Stimulated activated CD8-positive, alpha-beta memory T cell treated with anti-CD3 and anti-CD28 coated beads, Interleukin-7, amount 100 ng/mL, for 4 hours (primary cell): ENCODE results near the gene AMIGO3.
A peak's percentile ranks its signal among the peaks of the same experiment; 100 is the strongest.
"Not testable (repeated sequence)": the region's sequence is repeated elsewhere in the genome, so short reads cannot be mapped to it uniquely, and the experiment has no call there.

Experiments used
- DNase-seq, 2 donors: peaks; one replicate each; pipeline ENCODE4 v3.0.0-alpha.2; 2020; ENCODE audit warnings: low read depth in 2 of 2

The AMIGO3 gene

GRCh38 chr3:49709852-49710251 is 9.6 kb downstream of the AMIGO3 start:
- DNase-seq = no peak

GRCh38 chr3:49707113-49707480 is 12.4 kb downstream of the AMIGO3 start:
- no peak for DNase-seq

- DNase-seq = no peak
These were observed 12.9 kb downstream of the AMIGO3 start for GRCh38 chr3:49706456-49707112.

- DNase-seq = no peak
These were observed 14.0 kb downstream of the AMIGO3 start for GRCh38 chr3:49705390-49705960.

- no peak for DNase-seq
These were observed 14.9 kb downstream of the AMIGO3 start for GRCh38 chr3:49704629-49705028.

- DNase-seq = no peak
These were observed 15.5 kb downstream of the AMIGO3 start for GRCh38 chr3:49703956-49704355.

GRCh38 chr3:49703443-49703927 is 16.0 kb downstream of the AMIGO3 start:
- DNase-seq = peak; percentile 27 to 41

GRCh38 chr3:49702672-49703071 is 16.8 kb downstream of the AMIGO3 start:
- DNase-seq = no peak

GRCh38 chr3:49701388-49702077 is 18.0 kb downstream of the AMIGO3 start:
- no peak for DNase-seq

GRCh38 chr3:49700453-49701128 is 18.9 kb downstream of the AMIGO3 start:
- no peak for DNase-seq

GRCh38 chr3:49700014-49700413 is 19.5 kb downstream of the AMIGO3 start:
- DNase-seq = no peak

- DNase-seq = no peak
These were observed 20.1 kb downstream of the AMIGO3 start for GRCh38 chr3:49699281-49699979.

- DNase-seq = not testable (repeated sequence)
These were observed 24.0 kb downstream of the AMIGO3 start for GRCh38 chr3:49695350-49696015.

GRCh38 chr3:49694409-49695070 is 24.9 kb downstream of the AMIGO3 start:
- DNase-seq = not testable (repeated sequence)

- DNase-seq = not testable (repeated sequence)
These were observed 28.0 kb downstream of the AMIGO3 start for GRCh38 chr3:49691481-49691880.

GRCh38 chr3:49690856-49691255 is 28.6 kb downstream of the AMIGO3 start:
- not testable (repeated sequence) for DNase-seq

GRCh38 chr3:49689908-49690624 is 29.4 kb downstream of the AMIGO3 start:
- not testable (repeated sequence) for DNase-seq

- DNase-seq = peak; percentile 79 to 88
These were observed 30.2 kb downstream of the AMIGO3 start, which contains the start of the genes MST1 and RNF123 for GRCh38 chr3:49689046-49689907. MST1 (minus strand) TSS chr3:49689474; CDS start chr3:49688691, 783 bp downstream. RNF123 (plus strand) TSS chr3:49689557; CDS start chr3:49691166, 1,609 bp downstream.
